ENCODE data around the gene APBB2. TPM values are rescaled to one million over a fixed set of nuclear protein-coding genes. Genes with fewer than 3 reads are reported as not detected.

The APBB2 gene
- total and polyA plus RNA-seq, 2 of the 4 experiments (the other 2 are of a cell fraction) = 47.9 to 75.5 TPM

DNA sequence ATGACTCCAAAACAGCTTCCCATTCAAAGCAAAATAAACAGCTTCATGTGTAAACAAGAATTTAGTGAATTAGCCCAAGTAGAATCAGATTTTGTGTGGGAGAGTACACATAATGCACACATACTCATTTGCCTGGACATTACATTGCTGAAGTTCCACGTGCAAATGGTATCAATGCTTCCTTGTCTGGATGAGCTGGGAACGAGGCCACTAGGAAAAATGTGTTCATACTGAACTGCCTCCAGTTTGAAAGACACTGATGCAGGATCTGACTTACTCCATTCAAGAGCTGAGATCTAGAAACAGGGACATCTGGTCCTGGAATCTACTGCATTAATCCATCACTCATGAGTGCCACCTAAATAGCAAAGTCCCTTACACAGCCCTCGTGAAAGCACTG is 228.0 kb downstream of the APBB2 start:
- Histone ChIP-seq H2BK15ac (ENCODE audit: low read depth, low read length) (no peak overlapping the region), H3K9me1 (ENCODE audit: insufficient read depth, low read length) (peaks cover 17% of the 10 kb centered on the region), H3K79me1 (ENCODE audit: low read depth in 1 of 2, low read length in 2 of 2) (peaks cover 7 to 36% of the 10 kb centered on the region in 2 experiments; a peak in 3 of 4 replicates), H2AFZ (replicated peaks; ENCODE audit: low read length, poor library complexity) (no peak overlapping the region), H2BK20ac (ENCODE audit: low read depth, low read length) (no peak overlapping the region), H3K4me2 (ENCODE audit: low read depth, low read length) (no peak overlapping the region), H4K20me1 (ENCODE audit: insufficient read depth, low read length) (no peaks in the 10 kb centered on the region), H4K8ac (ENCODE audit: low read depth in 2 of 2, low read length in 2 of 2) (no peak overlapping the region), H3K9me3 (ENCODE audit: control insufficient read depth, insufficient read depth, low read length) (no peaks in the 10 kb centered on the region), H2BK5ac (ENCODE audit: low read depth, low read length, poor library complexity, severe bottlenecking) (no peak overlapping the region), H3K4ac (ENCODE audit: low read depth, low read length) (no peak overlapping the region), H2AK9ac (replicated peaks; ENCODE audit: low read depth, low read length, poor library complexity) (no peak overlapping the region), H3K18ac (ENCODE audit: low read depth, low read length) (no peak overlapping the region), H2BK120ac (ENCODE audit: low read depth, low read length) (no peak overlapping the region), H4K91ac (ENCODE audit: insufficient read depth, low read depth, low read length) (no peak overlapping the region), H3K27ac (ENCODE audit: insufficient read depth, low read length) (no peak overlapping the region), H3K23ac (ENCODE audit: low read depth, low read length) (no peak overlapping the region), H4K5ac (ENCODE audit: low read depth, low read length) (no peak overlapping the region), H3K9ac (ENCODE audit: low read depth, low read length) (no peak overlapping the region), H3K14ac (replicated peaks; ENCODE audit: low read depth, low read length) (0 out of 2 replicates have a peak overlapping the region, but pooled peaks have one; percentile 4), H3K56ac (ENCODE audit: extremely low read depth, insufficient read depth, low read length) (no peak overlapping the region), H2AK5ac (ENCODE audit: low read depth, low read length) (no peak overlapping the region), H3K4me1 (ENCODE audit: control insufficient read depth, insufficient read depth, low read length) (peaks cover 14% of the 10 kb centered on the region), H3K27me3 (ENCODE audit: control insufficient read depth, insufficient read depth, low read length) (no peaks in the 10 kb centered on the region), H3K36me3 (ENCODE audit: control insufficient read depth, insufficient read depth, low read length) (no peaks in the 10 kb centered on the region), H3K4me3 (ENCODE audit: insufficient read depth, low read depth, low read length) (no peak overlapping the region)
- POLR2A ChIA-PET (ENCODE audit: unreplicated experiment) = no interaction called here
- no peak for DNase-seq
- no peak for ATAC-seq (ENCODE audit: low read depth)
- in situ Hi-C loops (cut with MboI; ENCODE audit: low sequenced_read_pairs) (no loop called here), dilution Hi-C loops (cut with HindIII; ENCODE audit: low sequenced_read_pairs, unreplicated experiment) (no loop called here), intact Hi-C loops (cut with micrococcal nuclease) (no loop called here)
- CTCF ChIA-PET = interaction anchor here (0.6 to 2.1 kb wide), 2 partner anchors 10 to 15 kb away, joined by 3 to 8 read pairs; no protein-coding TSS in a partner anchor
- WGBS, 2 experiments (ENCODE audit: extremely low coverage in 2 of 2, insufficient read length in 1 of 2) = no CpG with 5 or more reads among the region's 3 CpGs
- TF ChIP-seq, protein P1, sequence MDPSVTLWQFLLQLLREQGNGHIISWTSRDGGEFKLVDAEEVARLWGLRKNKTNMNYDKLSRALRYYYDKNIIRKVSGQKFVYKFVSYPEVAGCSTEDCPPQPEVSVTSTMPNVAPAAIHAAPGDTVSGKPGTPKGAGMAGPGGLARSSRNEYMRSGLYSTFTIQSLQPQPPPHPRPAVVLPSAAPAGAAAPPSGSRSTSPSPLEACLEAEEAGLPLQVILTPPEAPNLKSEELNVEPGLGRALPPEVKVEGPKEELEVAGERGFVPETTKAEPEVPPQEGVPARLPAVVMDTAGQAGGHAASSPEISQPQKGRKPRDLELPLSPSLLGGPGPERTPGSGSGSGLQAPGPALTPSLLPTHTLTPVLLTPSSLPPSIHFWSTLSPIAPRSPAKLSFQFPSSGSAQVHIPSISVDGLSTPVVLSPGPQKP (IDR thresholded peaks at IDR 0.05; ENCODE audit: borderline replicate concordance, low read depth, low read length) = no peak
- TF ChIP-seq RFX5 (IDR thresholded peaks at IDR 0.05; ENCODE audit: low read depth, low read length) = no peak
- no peak for TF ChIP-seq CHD1 (IDR thresholded peaks at IDR 0.05; ENCODE audit: low read depth, low read length)
- TF ChIP-seq RAD21 (IDR thresholded peaks at IDR 0.05; ENCODE audit: low read length) = no peak
- no peak for TF ChIP-seq MAZ (IDR thresholded peaks at IDR 0.05; ENCODE audit: borderline replicate concordance, low read depth, low read length)
- no peak for TF ChIP-seq RCOR1 (IDR thresholded peaks at IDR 0.05; ENCODE audit: insufficient replicate concordance, low read length)
- TF ChIP-seq, protein P2, sequence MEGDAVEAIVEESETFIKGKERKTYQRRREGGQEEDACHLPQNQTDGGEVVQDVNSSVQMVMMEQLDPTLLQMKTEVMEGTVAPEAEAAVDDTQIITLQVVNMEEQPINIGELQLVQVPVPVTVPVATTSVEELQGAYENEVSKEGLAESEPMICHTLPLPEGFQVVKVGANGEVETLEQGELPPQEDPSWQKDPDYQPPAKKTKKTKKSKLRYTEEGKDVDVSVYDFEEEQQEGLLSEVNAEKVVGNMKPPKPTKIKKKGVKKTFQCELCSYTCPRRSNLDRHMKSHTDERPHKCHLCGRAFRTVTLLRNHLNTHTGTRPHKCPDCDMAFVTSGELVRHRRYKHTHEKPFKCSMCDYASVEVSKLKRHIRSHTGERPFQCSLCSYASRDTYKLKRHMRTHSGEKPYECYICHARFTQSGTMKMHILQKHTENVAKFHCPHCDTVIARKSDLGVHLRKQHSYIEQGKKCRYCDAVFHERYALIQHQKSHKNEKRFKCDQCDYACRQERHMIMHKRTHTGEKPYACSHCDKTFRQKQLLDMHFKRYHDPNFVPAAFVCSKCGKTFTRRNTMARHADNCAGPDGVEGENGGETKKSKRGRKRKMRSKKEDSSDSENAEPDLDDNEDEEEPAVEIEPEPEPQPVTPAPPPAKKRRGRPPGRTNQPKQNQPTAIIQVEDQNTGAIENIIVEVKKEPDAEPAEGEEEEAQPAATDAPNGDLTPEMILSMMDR (conservative IDR thresholded peaks at IDR 0.05; ENCODE audit: low read depth, low read length) = no peak
- no peak for TF ChIP-seq CEBPB (IDR thresholded peaks at IDR 0.05; ENCODE audit: low read depth, low read length)
- TF ChIP-seq BHLHE40 (IDR thresholded peaks at IDR 0.05; ENCODE audit: low read depth, low read length) = no peak
- BruUV-seq (replicated peaks) = no TSS peak

Measured in IMR-90 (cell line).